Neutrophil (primary cell): Measurements from ENCODE around the gene ZNG1A.
"Not testable (repeated sequence)": the region's sequence is repeated elsewhere in the genome, so short reads cannot be mapped to it uniquely, and the experiment has no call there.

Experiments
- H3K27ac ChIP-seq: fragments of 200-600 bp; sonication (generic); 2 replicates; pipeline ENCODE4 v1.5.1; 2016; ENCODE audit warnings: mild to moderate bottlenecking, moderate library complexity
- H3K27me3 ChIP-seq: fragments of 200-600 bp; sonication (generic); 2 replicates; pipeline ENCODE4 v1.6.0; 2016; ENCODE audit warnings: mild to moderate bottlenecking
- H3K36me3 ChIP-seq: fragments of 200-600 bp; sonication (generic); 2 replicates; pipeline ENCODE4 v1.5.1; 2017
- H3K4me1 ChIP-seq, 2 experiments: fragments of 200-600 bp in 1 of 2; sonication (generic) in 1 of 2; 1 replicate in 1 of 2; 2 replicates in 1 of 2; pipeline versions ENCODE4 v1.5.1 to v1.6.1; 2013 to 2016; ENCODE audit warnings: low read depth in 1 of 2, low read length in 1 of 2, mild to moderate bottlenecking in 1 of 2, moderate library complexity in 1 of 2; ENCODE audit not compliant: control insufficient read depth in 1 of 2, insufficient read depth in 1 of 2
- H3K4me3 ChIP-seq, 2 experiments: fragments of 200-600 bp in 1 of 2; sonication (generic) in 1 of 2; 1 replicate in 1 of 2; 2 replicates in 1 of 2; pipeline ENCODE4 v1.5.1; 2013 to 2016; ENCODE audit warnings: low read depth in 1 of 2, low read length in 1 of 2, mild to moderate bottlenecking in 1 of 2, moderate library complexity in 1 of 2
- H3K9me3 ChIP-seq: fragments of 200-600 bp; sonication (generic); 2 replicates; pipeline ENCODE4 v1.5.1; 2016
- TF ChIP-seq, protein P1 (sequence below): fragments of 200-600 bp; sonication (generic); IDR thresholded peaks from 2 replicates; pipeline ENCODE4 v1.5.1; 2016; ENCODE audit warnings: antibody characterized with exemption

ZNG1A gene

DNA sequence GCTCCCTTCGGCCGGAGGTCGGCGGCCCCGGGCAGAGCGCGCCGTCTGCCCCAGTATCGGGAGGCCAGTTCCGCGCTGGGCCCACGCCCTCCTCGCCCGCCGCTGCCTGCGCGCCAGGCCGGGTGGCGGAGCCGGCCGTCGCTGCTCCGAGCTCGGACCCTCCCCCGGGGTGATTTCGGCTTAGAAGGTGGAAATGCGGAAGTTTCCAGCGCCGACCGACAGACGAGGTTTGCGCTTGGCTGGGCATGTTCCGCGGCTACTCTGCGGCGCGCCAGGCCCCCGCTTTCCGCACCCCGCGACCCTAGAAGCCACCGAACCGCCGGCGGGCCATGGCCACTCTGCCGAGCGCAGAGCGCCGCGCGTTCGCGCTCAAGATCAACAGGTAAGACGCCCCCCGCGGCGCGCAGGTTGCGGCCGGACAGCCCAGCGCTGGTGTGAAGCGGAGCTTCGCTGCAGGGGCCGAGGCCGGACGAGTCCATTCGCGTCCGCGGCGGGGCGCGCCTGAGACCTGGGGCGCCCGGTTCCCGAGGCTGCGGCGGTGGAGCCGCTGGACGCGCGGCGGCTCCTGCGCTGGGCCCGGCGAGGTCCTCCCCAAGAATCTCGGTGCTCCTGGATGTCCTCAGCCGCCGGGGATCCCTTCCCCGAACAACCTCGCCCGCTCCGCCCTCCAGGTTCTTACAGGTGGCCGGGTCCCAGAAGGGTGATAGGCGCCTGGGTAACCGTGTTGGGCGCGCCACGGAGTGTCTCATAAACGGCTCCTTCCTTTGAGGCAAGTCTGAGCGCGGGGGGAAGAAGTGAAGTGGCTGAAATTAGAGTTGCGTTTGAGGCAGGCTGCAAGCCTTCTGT is 36.0 kb upstream of the ZNG1A start, which contains the start of gene DOCK8:
DOCK8 (plus strand) TSS at position 218 of the 846 bp plus-strand sequence; CDS start at position 330, 112 bp downstream.
- Histone ChIP-seq H3K27me3 (no peaks in the 10 kb centered on the region), H3K4me1 (peaks cover 75 to 82% of the 10 kb centered on the region in 2 experiments), H3K9me3 (no peaks in the 10 kb centered on the region), H3K36me3 (peaks cover 7% of the 10 kb centered on the region), H3K27ac (peak within 1 kb of the TSS; percentile 99), H3K4me3 (peak within 1 kb of the TSS; percentile 85 to 97)
- TF ChIP-seq, protein P1, sequence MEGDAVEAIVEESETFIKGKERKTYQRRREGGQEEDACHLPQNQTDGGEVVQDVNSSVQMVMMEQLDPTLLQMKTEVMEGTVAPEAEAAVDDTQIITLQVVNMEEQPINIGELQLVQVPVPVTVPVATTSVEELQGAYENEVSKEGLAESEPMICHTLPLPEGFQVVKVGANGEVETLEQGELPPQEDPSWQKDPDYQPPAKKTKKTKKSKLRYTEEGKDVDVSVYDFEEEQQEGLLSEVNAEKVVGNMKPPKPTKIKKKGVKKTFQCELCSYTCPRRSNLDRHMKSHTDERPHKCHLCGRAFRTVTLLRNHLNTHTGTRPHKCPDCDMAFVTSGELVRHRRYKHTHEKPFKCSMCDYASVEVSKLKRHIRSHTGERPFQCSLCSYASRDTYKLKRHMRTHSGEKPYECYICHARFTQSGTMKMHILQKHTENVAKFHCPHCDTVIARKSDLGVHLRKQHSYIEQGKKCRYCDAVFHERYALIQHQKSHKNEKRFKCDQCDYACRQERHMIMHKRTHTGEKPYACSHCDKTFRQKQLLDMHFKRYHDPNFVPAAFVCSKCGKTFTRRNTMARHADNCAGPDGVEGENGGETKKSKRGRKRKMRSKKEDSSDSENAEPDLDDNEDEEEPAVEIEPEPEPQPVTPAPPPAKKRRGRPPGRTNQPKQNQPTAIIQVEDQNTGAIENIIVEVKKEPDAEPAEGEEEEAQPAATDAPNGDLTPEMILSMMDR: peak; percentile 81

DNA sequence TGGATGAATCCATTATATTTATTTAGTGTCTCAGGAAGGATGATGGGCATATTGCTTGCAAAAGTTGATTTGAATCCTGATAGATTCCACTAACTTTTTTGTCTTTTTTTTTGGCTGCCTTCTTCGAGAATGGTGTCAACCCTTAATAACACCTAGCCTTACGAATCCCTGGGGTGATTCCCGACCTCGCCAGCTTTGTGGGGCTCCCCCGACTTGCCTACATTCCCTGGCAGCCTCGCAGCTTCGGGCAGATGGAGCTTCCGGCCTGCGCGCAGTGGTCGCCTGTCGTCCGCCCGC is 35.4 kb upstream of the ZNG1A start:
- Histone ChIP-seq H3K4me3 (peak overlapping the region; percentile 85 to 97), H3K27me3 (no peaks in the 10 kb centered on the region), H3K36me3 (peaks cover 7% of the 10 kb centered on the region), H3K9me3 (no peaks in the 10 kb centered on the region), H3K27ac (peak overlapping the region; percentile 99), H3K4me1 (peaks cover 75 to 81% of the 10 kb centered on the region in 2 experiments)
- TF ChIP-seq, protein P1: no peak

DNA sequence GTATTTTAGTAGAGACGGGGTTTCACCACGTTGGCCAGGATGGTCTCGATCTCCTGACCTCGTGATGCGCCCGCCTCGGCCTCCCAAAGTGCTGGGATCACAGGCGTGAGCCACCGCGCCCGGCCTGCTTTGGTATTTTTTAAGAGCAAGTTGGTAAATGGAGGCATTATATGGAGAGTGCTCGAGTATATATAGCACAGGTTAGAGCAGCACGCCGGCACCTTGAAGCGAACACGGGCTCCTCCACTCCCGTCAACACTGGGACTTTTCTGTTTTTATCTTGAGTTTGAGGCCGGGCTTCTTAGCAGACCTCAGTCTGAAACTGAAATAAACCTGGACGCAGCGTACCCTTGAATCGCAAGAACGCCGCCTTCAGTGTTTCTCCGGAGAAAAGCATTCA is 35.0 kb upstream of the ZNG1A start:
- not testable (repeated sequence) for H3K9me3 ChIP-seq, H3K36me3 ChIP-seq, H3K27me3 ChIP-seq
- Histone ChIP-seq H3K4me3 (peak overlapping the region; percentile 85 to 97), H3K27ac (peak overlapping the region; percentile 99), H3K4me1 (peaks cover 75 to 81% of the 10 kb centered on the region in 2 experiments)

DNA sequence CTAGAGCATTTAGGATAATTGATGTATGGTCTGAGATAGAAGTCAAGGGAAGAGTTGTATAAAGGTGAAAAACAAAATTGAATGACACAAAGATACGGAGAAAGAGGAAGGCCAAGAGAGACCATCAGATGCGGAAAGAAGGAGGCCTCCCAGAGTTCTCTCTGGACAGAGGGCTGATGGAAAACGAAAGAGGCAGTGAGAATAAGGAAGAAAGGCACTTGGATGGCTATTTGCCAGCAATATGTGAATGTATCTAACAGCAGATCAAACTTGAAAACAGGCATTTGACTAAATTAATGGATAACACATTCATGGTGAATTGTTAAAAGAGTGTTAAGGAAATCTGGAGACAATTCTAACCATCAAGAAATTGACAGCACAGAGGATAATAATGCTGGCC is 33.4 kb upstream of the ZNG1A start:
- Histone ChIP-seq H3K27ac (peak overlapping the region; percentile 99), H3K36me3 (no peaks in the 10 kb centered on the region), H3K9me3 (no peaks in the 10 kb centered on the region), H3K4me3 (peak overlapping the region; percentile 18 to 85), H3K27me3 (no peaks in the 10 kb centered on the region), H3K4me1 (peaks cover 63 to 69% of the 10 kb centered on the region in 2 experiments)
- TF ChIP-seq, protein P1: no peak

DNA sequence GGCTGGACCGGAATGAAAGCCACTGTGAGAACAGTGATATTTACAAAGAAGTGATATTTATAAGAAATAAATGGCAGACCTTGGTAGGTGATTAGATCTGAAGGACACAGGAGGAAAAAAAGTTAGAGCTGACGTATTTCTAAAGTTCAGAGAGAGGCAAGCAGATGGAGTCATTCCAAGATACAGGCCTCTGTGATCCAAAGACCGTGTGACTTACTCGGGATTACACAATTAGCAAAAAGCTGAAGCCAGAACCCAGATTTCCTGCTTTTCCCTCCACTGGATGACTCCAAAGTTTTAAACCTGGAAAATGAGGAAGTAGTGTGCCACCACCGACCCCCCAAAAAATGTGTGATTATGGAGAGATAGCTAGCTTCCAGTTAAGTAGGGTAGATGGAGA is 32.7 kb upstream of the ZNG1A start:
- Histone ChIP-seq H3K4me1 (peaks cover 58 to 61% of the 10 kb centered on the region in 2 experiments), H3K4me3 (peak overlapping the region in 1 of 2 experiments; percentile 85), H3K9me3 (no peaks in the 10 kb centered on the region), H3K27me3 (no peaks in the 10 kb centered on the region), H3K36me3 (no peaks in the 10 kb centered on the region), H3K27ac (peak overlapping the region; percentile 99)
- TF ChIP-seq, protein P1: no peak

DNA sequence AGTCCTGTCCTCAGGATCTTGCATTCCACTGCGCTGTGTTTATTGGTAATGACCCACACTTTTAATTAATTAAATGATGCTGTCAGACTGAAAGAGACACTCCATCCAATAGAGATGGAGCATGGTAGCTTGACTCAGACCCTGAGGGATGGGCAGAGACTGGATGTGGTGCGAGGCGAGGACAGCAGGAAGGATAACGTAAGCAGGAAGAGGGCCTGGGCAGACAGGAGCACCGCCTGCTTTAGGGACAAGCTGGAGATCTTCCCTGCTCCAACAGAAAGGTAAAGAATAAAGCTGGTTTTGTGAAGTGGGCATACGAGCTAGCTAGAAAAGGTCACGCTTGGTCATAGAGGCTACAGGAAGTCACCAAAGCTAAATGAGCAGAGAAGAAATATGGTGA is 32.2 kb upstream of the ZNG1A start:
- TF ChIP-seq, protein P1: no peak
- H3K36me3 ChIP-seq: no peaks in the 10 kb centered on the region
- H3K27me3 ChIP-seq: no peaks in the 10 kb centered on the region
- peaks cover 59 to 61% of the 10 kb centered on the region in 2 experiments for H3K4me1 ChIP-seq
- H3K27ac ChIP-seq: peak overlapping the region; percentile 99
- no peak overlapping the region for H3K4me3 ChIP-seq
- H3K9me3 ChIP-seq: no peaks in the 10 kb centered on the region
